Measurements from ENCODE around the gene ALDH5A1.

ALDH5A1 gene

DNA sequence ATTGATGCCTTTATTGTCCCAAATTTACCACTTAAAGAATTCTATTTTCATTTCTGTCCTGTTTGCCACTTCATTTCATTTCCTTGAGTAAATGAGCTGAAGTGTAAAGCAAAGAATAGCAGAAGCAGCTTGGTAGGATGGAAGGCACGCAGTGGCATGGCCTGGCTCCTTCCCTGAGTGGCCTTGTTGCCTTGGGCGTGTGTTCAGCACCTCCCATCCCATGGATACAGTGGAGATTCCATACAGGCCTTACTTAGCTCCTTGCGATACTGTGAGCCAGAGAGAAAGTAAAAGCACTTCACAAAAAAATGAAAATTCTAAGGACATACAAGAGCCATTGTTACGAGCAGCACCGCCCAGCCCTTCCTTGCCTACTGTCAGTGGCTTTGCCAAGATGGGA is 39.6 kb downstream of the ALDH5A1 start:
- DNase-seq, result no peak

DNA sequence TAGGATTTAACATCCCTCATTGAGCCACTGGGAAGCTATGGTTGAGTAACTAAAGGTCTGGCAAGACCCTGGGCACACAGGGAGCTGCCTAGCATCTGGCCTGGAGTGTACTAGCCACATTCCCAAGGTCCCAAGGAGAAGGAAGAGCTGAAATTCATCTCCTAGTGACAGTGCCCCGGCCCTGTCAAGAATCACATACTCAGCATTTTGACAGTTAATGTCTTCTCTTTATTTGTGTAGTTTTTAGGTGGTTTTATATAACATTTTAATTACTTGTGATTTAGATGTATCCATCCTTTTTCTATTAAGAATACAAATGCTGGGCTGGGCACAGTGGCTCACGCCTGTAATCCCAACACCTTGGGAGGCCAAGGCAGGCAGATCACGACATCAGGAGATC is 40.4 kb downstream of the ALDH5A1 start:
- no peak for DNase-seq

DNA sequence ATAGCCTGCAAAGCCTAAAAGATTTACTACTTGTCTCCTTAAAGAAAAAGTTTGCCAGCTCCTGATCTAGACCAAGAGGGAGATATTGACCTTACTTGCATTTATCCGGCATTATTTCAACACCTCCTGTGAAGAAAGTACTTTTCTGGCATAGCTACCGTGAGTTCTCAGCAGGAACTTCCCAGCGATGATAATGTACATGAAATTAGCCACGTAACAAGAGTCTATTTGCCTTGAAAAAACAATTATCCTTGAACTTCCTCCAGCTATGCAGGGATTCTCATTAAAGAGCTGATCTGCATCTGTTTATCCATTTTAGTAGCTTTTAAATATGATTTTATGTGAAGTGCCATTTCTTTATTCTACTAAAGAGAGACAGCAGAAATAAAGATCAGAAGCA is 41.7 kb downstream of the ALDH5A1 start:
- DNase-seq, result peak in 1 of 2 experiments; percentile 45

DNA sequence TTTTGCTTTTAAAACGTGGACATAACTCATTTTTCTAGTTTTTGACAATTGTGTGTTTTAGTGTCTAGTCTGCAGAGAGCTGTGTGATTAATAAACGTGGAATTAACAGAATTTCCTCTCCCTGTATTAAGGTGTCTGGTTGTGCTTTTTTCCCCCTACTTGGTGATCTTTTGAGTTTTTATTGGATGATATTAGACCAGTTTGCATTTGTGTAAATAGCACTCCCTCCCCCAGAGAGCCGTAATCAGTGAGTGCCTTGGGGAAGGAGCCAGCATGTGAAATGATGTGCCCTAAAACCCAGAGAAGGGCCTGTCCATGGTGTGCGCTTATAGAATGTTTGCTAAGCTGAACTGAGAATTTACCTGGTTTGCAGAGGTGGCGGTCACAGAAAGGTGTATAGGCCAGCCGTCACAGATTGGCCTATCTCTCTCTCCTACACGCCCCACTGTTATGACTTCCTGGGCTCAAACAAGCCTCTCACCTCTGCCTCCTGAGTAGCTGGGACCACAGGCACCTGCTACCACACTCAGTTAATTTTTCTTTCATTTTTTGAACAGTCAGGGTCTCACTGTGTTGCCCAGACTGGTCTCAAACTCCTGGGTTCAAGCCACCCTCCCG is 42.4 kb downstream of the ALDH5A1 start:
- DNase-seq, result no peak

DNA sequence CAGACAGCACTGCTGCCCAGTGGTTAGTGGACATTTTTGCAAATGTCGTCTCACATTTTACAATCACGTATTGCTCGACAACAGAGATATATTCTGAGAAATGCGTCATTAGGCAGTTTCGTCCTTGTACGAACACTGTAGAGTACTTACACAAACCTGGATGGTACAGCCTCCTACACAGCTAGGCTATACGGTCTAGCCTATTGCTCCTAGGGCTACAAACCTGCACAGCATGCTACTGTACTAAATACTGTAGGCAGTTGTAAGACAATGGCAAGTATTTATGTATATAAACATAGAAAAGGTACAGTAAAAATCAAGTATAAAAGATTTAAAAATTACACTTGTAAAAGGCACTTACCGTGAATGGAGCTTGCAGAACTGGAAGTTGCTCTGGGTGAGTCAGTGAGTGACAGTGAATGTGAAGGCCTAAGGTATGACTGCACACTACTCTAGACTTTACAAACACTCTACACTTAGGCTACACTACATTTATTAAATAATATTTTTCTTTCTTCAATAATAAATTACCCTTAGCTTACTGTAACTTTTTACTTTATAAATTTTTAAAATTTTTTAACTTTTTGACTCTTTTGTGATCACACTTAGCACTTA is 43.1 kb downstream of the ALDH5A1 start:
- DNase-seq, result no peak

DNA sequence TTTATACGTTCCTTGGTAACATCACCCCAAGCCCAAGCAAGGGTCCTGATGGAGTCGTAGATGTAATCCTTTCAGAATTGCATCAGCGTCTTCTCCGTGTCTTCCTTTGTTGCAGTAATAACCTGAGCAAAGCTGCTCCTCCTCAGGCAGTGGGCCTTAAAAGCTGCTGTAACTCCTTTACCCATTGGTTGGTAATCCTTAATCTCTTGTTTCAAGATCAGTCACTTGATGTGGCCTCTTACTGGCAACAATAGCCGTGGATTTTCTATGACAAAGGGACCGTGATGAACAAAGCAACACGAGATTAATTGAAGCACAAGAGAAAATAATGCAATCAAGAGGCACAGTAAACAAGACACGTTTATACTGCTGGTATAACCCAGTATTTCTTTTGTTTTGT is 44.6 kb downstream of the ALDH5A1 start:
- DNase-seq, result no peak

DNA sequence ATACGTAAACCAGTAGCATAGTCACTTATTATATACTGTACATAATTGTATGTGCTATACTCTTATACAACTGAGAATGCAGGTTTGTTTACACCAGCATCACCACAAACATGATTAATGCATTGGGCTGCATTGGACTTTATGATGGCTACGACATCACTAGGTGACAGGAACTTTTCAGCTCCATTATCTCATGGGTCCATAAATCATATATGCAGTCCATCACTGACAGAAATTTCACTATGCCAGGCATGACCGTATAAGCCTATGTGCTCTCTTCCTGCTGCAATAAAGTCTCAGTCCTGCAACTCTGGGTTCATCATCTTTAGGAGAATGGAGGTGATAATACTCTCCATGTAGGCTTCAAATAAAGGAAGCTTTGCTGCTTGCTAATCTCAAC is 45.4 kb downstream of the ALDH5A1 start:
- no peak for DNase-seq

DNA sequence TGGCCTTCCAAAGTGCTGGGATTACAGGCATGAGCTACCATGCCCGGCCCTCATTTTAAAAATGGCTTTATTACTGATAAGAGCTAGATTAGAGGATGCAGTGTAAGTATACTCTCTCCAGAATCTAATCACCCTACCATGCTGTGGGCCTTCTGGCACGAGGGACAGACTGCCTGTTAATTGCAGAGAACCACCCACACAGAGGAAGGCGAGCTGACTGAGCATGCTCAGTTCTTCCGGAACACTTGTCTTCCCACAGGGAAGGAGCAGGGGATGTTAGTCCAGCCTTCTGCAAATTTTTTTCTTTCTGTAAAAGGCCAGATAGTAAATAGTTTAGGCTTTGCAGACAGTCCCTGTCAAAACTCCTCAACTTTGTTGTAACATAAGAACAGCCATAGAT is 48.9 kb downstream of the ALDH5A1 start:
- DNase-seq, result no peak

DNA sequence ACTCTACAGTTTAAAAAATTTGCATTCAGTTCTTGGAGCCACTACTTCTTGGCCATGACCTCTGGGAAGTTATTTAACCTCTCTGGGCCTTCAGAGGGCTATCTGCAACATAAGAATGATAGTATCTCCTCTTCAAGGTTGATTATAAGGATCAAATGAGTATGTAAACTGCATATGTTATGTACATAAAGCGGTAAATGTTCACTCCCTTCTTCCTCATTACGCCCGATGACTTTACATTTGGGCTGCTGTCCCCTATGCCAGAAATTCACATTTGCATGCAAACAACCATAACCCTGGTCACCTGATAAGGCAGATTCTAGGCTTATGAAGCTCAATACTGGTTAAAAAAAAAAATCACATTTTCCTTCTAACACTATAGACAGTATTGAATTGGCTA is 50.4 kb downstream of the ALDH5A1 start:
- DNase-seq, result no peak

DNA sequence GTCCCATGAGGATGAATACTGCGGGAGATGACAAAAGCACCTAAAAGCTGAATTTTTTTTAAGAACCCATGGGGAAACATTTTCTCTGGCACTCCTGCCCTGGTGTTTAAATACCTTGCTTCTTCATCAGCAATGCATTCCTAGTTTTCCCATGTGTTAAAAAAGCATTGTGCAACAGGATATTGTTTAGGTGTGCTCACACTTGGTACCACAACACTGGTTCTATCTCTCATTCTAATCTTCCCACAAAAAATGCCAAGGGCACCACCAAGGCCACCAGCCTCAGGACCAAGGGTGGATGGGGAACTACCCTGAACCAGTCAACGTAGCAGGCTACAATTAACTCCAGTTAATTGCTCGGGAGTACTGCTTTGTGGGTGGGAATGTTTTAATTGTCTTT is 50.9 kb downstream of the ALDH5A1 start:
- no peak for DNase-seq

DNA sequence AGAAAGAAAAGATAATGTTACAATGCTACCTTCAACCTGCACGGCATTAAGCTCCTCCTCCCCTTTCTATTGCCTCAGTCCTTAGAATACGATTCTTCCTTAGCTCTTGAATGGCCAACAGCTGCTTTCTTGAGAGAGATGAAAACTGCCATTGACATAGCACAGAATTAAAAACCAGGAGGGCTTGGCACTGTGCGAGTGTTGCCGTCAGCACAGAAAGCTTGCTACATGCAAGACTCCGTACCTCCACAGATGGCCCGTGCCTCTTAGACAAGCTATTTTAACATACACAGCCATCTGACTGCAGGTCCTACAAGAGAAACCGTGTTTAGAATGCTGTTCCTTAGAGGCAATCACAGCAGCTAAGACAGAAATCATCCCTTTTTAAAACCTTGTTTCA is 51.7 kb downstream of the ALDH5A1 start:
- DNase-seq, result no peak

DNA sequence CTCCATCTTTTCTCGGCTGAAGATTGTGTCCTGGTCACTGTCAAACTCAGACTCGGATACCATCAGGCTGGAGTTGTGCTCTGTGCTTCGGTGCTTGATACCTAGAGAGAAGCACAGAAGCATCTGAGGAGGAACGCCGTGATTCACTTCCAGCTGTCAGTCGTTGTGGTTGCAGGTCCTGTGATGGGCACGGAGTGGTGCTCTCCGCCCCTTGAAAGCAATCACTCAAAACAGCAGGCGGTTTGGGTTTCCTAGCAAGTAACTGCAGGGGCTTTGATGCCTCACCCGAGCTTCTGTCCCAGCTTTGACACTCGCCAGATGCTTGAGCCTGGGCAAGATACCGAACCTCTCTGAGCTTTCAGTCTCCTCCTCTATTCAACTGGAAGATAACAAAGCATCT is 52.5 kb downstream of the ALDH5A1 start:
- no peak for DNase-seq

DNA sequence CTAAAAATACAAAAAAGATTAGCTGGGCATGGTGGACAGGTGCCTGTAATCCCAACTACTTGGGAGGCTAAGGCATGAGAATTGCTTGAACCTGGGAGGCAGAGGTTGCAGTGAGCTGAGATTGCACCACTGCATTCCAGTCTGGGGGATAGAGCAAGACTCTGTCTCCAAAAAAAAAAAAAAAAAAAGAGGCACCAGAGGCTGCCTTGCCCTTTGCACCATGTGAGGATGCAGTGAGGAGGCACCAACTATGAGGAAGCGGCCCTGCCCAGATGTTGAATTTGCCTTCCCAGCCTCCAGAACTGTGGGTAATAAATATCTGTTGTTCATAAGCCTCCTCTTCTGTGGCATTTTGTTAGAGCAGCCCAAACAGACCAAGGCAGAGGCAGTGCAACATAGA is 54.4 kb downstream of the ALDH5A1 start:
- DNase-seq, result no peak

DNA sequence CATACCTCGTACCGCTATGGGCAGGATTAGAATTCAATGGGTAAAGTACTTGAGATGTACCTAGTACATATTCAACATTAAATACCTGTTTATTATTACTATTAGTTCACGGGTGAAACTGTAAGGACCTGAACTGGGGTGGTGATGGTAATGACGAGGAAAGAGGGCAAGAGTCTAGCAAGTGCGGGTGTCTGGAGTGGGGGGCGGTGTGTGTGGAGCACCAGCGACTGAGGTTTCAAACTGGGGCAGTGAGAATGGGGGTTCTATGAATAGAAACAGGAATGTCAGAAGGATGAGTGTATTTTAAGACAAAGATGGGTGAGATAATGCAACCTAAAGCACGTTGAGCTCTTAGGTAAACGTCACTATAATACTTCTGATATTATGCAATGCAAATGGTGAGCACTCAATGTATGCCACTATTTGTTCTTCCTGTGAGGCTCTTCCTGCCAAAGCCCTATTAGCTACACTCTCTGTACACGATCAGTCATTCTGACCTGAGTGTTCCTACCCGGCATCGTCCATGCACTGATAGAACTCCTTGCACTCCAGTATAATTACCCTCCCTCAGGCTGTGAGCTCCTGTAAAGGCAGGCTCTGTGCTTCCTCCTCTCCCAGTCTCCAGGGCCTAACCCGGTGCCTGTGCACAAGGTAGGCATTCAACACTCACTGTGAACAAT is 55.0 kb downstream of the ALDH5A1 start:
- no peak for DNase-seq

DNA sequence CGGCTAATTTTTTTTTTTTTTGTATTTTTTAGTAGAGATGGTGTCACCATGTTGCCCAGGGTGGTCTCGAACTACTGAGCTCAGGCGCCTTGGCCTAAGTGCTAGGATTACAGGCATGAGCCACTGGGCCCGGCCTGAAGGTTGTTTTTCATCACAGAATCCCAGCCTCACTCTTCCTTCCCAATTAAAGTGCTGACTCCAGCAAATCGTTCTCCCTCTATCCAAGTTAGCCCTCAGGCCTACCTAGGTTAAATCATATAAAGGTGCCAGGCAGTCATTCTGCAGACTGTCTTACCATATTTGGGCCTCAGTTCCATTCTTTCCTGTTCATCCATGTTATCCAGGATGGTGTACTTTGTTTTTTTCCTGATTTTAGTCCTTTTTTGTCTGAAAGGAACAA is 56.4 kb downstream of the ALDH5A1 start:
- no peak for DNase-seq

DNA sequence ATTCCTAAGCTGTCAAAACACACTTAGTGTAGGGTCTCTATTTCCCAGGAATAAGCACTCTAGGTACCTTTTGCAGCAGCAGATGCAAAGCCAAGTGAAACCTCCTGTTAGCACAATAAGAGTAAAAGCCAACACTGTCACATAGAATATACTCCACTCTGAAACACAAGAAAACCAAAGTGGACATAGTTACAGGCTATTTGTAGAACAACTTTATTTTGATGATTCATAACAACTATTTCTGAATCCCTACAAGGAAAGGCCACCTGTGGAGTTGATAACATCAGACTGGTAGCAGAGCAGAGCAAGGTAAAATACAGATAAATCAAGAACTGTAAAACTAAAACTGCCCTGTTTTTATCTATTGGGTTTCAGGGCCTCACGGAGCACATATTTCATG is 59.7 kb downstream of the ALDH5A1 start:
- no peak for DNase-seq

DNA sequence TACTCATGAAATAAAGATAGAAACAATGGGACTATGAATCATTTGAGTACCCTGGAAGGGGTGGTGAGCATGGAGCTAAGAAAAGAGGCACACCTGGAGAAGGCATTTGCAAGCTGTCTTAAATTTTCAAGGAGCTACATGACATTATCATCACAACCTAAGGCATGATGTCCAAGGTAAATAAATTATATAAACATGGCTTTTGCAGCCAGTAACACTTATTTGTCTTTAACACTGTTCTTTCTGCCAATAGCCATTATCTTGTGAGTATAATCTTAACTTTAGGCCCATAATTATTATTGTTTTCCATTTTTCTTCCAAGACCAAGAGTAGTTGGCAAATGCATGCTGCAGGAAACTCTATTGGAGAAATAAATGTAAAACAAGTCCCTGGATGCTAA is 63.7 kb downstream of the ALDH5A1 start:
- no peak for DNase-seq

DNA sequence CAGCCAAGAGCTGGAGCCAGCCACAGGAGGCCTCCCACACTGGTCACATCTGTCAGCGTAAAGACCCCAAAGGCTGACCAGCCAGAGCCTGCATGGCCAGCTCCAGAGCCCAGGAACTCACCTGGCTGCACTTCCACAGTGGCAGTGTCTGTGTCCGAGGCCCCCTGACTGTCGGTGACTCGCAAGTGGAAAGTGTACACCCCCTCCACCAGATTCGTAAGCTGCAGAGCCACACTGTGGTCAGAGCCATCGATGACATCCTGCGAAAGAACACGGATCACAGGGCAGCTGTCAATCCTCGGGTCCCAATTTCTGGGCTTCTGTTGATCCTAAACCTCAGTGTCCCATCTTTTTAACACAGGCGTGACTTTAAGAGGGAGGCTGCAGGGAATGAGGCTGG is 69.3 kb downstream of the ALDH5A1 start:
- no peak for DNase-seq

DNA sequence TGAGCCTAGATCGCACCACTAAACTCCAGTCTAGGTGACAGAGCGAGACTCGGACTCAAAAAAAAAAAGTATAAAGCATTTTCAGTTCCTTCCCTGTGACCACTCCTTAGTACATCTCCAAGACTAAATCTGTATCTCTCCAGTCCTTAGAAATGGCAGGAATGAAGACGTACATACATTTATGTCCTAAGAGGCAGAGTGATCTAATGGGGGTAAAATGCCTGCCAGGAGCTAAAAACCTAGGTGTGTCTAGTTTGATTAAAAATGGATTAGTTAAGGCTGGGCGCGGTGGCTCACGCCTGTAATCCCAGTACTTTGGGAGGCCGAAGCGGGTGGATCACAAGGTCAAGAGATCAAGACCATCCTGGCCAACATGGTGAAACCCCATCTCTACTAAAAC is 70.4 kb downstream of the ALDH5A1 start:
- DNase-seq, result no peak

DNA sequence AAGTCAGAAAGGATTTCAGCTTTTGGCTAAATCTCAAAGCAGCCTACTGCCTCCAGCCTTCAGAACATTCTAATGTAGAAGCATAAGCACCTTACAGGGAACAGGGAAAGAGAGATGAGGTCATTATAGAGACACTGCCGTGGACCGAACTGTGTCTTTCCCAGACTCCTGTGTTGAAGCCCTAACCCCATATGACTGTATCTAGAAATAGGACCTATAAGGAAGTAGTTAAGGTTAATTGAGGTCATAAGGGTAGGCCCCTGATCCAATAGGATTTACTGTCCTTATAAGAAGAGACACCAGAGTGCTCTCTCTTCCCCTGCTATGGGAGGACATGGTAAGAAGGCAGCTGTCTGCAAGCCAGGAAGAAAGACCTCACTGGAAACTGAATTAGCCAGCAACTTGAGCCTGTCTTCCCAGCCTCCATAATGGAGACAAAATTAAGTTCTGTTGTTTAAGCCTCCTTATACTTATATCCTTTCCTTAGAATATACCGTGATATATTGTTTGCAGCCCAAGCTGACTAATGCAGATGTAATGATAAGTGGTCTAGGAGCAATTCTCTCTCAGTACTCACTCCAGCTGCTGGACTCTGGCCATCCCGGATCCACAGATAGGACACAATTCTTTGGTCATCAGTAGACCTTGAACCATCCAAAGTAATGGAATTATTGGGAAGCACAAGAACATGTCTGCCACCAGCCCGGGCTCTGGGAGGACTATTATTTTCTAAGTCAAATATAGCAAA is 71.4 kb downstream of the ALDH5A1 start:
- no peak for DNase-seq

DNA sequence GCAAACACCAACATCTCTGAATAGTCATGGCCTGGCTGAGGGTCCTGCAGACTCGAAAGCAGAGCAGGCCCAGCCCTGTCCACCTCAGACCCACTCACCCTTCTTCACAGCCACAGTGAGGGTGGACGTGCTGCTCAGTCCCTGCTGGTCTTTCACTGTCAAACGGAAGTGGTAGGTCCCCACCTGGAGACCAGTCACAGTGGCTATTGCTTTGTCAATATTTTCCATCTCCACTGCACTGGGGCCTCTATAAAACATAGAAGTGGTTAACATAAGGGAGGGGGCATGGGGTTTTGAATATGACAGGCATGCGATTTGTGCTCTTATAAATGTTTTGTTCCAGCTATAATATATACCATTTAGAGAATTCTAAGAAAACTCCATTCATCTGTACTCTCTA is 73.9 kb downstream of the ALDH5A1 start:
- DNase-seq, result no peak

DNA sequence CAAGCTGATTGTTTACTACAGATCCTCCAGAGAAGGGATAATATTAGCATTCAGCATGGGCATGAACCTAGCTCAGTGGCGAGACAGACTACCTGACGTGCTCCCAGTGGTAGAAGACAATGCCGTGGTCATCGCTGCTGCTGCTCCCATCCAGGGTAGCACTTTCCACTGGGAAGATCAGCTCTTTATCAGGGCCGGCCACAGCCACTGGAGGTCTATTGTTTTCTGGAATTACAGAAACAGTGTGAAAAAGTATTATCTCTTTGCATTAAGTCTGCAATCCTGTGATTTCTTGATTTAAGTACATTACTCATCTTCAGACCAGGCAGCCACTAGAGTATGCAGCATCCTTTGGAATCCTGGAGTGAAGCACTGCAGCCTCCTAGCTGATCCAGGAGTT is 75.0 kb downstream of the ALDH5A1 start:
- no peak for DNase-seq

DNA sequence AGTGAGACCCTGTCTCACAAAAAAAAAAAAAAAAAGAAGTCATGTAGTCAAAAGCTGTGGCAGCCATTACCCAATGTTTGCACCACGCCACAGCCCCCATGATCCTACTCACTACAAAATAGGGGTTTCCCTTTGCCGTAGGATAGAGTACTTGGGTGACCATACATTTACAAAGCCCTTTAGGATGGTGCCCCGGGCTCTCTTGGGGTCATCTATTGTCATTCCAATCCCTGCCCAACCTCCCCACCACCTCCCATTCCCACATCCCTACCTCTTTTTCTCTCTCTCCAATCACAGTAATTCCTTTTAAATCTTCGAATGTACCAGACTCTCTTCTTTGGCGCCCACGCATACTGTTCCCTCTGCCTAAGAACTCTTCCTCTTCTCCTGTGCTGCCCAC is 76.6 kb downstream of the ALDH5A1 start:
- no peak for DNase-seq

DNA sequence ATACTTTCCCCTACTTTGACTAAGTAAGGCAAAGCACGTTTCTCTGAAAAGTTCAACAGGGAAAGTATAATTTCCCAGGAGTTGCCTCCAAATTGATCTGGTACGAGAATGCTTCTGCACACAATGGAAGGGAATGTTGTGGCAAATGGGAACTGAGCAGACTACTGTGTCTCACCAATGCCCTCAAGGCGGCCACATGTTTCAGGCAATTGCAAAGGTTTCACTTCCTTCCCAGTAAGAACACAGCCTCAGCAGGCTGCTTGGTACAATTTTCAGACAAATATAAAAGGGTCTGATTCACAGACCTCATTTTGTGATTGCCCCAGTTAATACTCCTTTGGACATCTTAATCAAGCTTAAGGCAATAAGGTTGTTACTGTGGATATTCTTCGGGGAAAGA is 80.0 kb downstream of the ALDH5A1 start:
- no peak for DNase-seq

Measured in NCI-H446 (cell line).